Activated T-cell treated with anti-CD3 and anti-CD28 coated beads, Interleukin-2, amount 50 U/mL, for 48 hours (primary cell): ENCODE measurements around the gene ZNF785.
"Not testable (repeated sequence)": the region's sequence is repeated elsewhere in the genome, so short reads cannot be mapped to it uniquely, and the experiment has no call there.

Experiments used
- DNase-seq, 2 experiments: peaks; one replicate each; pipeline ENCODE4 v3.0.0-alpha.2; 2020

The ZNF785 gene

DNA sequence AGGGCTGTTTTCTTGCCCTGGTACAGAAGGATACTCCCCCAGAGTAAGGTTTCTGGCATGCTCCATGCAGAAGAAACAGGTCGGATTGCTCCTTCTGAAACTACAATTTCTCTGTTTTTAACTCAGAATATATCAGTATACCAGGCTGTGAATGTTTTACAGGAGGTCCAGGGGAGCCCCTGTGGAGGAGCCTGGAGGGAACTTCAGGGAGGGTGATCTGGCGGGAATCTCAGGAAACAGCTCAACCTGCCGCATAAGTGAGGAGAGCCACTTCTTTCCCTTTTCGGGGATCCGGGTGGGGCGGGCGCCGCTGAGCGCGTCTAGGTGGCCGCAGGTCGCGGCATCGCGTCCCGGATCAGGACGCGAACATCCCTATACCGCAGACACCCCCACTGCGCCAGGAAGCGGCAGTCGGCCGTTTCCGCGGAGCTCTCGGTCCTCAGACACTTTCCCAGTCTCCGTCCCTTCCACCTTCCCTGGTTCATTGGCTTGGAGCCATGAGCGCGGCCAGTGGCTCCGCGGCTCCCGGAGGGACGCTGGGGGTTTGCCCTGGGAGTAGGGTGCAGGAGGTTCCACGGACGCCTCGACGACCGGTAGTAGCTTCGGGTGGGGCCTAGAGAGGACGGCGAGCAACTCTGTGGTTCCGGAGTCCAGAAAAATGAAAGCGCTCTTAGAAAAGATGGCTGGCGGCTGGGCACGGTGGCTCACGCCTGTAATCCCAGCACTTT lies 24.2 kb downstream of the ZNF785 start:
- peak in 1 of 2 experiments; percentile 60 for DNase-seq

DNA sequence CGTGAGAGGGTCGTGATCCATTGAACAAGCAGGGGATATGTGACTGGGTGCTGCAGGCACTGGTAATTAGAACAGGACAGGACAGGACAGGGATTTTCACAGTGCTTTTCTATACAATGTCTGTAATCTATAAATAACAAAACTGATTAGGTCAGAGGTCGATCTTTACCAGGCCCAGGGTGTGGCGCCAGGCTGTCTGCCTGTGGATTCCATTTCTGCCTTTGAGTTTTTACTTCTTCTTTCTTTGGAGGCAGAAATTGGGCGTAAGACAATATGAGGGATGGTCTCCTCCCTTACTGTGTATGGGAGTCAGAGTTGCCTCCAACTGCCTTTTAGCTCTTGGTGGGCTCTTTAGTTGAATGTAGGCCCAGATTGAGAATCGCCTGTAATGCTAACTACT lies 25.8 kb downstream of the ZNF785 start:
- no peak for DNase-seq

DNA sequence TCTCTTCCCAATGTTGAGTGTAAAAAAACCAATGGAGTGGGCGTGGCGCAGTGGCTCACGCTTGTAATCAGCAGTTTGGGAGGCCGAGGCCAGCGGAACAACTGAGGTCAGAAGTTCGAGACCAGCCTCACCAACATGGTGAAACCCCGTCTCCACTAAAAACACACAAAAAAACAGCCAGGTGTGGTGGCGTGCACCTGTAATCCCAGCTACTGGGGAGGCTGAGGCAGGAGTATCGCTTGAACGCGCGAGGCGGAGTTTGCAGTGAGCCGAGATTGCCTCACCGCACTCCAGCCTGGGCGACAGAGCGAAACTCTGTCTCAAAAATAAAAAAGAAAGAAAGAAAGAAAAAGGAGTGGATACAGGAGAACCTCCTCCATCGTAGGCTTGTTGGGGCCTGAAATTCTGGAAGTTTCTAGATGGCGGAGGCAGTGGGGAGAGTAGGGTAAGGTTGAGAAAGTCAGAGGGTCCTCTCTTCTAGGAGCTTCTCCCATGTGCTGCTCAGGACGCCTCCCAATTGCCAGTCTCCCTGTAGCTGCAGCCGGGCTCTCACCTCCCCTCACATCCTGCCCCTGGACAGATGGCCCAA lies 26.6 kb downstream of the ZNF785 start:
- no peak for DNase-seq

- DNase-seq: peak; percentile 97 to 98
Measured at GRCh38 chr16:30557957-30558788, 27.3 kb downstream of the ZNF785 start, which contains the start of gene ZNF764. TSS of gene ZNF764 (minus strand) at chr16:30558374. CDS start at chr16:30558182, 192 bp downstream.

DNA sequence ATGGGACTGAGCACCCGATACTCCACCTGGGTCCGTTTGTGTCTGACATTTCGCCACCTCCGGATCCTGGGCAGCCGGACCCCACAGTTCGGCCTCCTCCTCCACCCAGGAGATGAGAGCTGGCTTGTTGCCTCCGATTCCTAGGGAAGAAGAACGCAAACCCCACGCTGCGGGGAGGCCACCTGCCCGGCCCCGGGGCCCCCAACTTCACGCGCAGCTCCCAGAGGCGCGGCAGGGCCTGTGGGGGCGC lies 27.9 kb downstream of the ZNF785 start:
- DNase-seq: no peak

DNA sequence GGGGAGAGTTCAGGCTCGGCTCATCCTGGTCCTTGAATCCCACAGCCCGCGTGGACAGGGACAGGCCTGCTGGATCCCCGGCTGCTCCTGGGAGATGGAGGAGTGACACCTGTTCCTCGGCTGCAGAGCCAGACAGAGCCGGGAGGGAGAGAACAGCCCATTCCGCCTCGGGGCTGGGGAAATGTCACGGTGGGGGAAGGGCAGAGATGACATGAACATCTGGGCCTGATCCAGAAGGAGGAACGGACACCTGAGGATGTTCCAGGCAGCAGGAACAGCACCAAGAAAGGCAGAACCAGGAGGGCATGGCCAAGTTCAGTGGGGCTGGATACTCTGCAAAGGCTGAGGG lies 29.4 kb downstream of the ZNF785 start:
- DNase-seq: no peak

GRCh38 chr16:30555315-30556124 lies 30.0 kb downstream of the ZNF785 start:
- DNase-seq: no peak

DNA sequence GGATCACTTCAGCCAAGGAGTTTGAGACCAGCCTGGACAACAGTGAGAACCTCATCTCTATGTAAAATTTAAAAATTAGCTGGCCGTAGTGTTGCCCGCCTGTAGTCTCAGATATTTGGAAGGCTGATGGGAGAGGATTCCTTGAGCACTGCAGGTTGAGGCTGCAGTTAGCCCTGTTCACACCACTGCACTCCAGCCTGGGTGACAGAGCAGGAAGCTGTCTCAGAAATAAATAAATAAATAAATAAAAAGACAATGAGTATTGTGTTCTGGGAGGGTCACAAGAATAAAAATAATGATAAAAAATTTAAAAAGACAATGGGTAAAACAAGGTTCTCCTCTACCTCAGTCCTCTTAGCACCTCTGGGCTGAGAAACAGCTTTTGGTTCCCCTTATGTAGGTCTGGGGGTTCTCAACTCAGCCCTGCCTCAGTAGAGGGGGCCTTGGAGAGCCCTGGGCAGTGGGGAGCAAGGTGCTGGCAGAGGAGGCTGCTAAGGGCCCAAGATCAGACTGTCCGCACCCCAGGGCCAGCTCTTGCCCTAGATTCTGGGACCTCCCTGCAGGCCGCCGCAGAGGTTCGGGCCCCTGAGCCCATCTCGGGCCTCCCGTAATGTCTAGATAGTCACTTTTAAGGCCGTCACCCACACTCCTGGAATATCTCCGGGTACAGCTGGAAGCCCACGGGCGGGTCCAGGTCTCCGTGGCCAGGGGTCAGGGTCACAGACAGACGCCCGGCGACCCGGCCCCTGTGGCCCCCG lies 30.8 kb downstream of the ZNF785 start:
- no peak for DNase-seq

- DNase-seq: no peak
Measured at GRCh38 chr16:30553393-30553899, 32.1 kb downstream of the ZNF785 start.

DNA sequence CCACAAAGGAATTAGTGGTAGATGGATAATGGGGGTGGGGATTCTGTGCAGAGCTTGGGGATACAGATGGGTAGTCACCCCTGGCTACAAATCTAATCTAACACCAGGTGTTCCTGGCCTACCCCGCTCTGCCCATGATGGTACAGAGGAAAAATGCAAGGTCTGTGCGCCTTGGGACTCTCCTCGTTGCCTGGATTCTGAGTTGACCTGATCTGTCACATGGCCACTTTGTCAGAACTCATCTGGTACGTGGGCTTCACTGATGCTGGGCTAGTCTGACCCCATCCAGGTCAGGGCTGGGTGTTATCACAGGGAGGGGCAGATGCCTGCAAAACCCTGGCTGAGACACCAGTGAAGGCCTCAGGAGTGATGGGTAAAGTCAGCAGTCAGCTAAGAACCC lies 32.5 kb downstream of the ZNF785 start:
- no peak for DNase-seq

GRCh38 chr16:30551781-30552180 lies 33.7 kb downstream of the ZNF785 start:
- DNase-seq: peak; percentile 72 to 75

DNA sequence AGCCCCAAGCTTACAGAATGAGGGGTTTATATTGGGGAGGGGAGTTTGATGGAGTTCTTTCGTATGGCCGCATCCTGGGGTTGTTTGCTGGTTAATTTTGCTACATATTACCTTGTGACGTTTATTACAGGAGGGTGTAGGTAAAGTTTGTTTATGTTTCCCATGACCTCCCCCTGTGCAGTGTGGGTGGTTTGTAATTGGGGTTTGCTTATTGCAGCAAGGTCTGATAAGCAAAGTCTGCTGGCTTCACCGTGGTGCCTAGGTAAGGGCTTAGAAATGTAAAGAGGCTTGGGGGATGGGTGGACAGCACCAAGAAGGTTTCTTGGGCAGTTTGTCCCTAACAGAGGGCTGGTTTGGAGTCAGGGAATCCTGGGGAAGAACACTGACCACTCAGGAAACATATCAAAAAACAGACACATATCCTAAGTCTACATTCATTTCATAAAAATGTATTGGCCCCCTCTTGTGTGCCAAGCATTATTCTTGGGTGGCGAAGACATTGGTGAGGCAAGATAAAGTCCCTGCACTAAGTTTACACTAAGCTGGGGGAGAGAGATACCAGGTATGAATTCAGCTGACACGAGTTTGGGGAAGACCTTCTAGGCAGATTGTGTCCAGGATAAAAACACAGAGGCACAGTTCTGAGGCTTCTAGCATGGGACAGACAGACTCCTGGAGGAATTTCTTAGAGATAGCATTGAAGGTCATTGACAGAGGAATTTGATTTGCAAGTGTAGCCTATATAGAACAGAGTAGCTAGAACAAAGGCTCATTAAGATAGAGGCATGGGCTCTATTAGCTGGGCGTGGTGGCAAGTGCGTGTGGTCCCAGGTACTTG lies 36.9 kb downstream of the ZNF785 start:
- no peak for DNase-seq

DNA sequence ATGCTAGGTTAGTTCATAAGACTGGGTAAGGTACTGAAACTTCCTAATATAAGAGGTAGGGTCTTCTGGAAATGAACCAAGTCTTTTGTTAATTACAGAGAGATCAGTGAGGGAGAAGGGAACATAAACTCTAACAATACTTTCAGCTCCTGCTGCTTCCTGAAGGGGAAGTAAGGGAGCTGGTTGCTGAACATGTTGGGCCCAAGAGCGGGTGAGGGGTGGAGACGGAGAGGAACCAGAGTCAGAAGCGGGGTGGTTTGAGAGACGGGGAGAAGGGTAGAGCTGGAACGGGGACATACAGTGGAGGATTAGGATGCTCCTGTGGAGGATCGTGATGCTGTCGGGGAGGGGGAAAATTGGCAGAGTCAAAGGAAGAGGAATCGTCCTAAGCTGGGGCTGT lies 39.4 kb downstream of the ZNF785 start:
- no peak for DNase-seq

DNA sequence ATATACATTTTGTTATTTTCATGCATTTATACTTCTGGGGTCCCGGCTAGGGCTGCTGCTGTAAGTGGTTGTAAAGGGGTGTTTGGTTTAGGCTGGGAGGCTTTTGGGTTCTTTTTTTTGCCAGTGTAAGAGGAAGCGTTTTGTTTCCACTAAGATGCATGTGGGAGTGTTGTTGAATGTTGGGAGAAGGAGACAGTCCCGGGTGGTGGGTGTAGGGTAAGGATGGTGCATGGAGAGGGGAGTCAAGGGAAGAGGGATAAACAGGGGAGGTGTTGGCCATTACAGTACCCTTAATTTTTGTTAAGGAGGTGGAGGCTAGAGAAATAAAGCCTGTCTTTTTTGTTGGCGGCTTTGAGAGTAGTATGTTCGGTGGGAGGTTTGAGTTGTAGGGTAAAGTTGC lies 42.4 kb downstream of the ZNF785 start:
- no peak for DNase-seq

DNA sequence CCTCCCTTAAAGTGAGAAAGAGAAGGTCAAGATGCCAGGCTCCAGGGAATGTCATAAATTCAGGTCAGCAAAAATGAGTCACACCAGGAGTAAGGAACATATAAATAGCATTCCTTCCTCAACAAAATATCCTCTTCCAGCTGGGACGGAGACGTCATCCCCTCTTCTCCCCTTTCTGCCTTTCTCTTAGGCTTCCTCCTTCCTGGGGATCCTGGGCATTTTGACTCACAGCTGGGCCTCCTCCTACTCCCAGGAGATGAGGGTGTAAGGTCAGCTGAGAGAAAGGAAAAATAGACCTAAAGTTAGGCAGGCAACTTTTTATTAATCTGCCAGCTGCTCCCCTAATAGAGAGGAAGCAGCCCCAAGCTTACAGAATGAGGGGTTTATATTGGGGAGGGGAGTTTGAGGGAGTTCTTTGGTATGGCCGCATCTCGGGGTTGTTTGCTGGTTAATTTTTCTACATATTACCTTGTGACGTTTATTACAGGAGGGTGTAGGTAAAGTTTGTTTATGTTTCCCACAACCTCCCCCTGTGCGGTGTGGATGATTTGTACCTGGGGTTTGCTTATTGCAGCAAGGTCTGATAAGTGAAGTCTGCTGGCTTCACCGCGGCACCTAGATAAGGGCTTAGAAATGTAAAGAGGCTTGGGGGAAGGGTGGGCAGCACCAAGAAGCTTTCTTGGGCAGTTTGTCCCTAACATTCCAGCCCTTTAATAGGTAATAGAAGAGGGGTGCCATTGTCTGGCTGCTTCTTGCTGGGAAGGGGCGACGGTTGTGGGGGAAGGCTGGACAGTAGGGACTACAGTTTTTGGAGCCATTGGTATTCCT lies 43.8 kb downstream of the ZNF785 start:
- DNase-seq: no peak

GRCh38 chr16:30540916-30541464 lies 44.5 kb downstream of the ZNF785 start:
- DNase-seq: not testable (repeated sequence)

DNA sequence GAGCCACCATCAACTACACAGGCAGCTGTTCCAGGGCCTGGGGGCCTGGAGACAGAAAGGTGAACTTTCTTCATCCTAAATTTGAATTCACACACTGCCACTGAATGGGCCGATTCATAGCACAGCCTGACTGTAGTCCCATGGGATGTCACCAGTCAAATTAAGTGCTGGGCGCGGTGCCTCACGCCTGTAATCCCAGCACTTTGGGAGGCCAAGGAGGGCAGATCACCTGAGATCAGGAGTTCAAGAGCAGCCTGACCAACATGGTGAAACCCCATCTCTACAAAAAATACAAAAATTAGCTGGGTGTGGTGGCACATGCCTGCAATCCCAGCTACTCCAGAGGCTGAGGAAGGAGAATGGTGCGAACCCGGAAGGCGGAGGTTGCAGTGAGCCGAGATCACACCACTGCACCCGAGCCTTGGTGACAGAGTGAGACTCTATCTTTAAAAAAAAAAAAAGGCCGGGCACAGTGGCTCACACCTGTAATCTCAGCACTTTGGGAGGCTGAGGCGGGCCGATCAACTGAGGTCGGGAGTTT lies 45.4 kb downstream of the ZNF785 start:
- DNase-seq: not testable (repeated sequence)

DNA sequence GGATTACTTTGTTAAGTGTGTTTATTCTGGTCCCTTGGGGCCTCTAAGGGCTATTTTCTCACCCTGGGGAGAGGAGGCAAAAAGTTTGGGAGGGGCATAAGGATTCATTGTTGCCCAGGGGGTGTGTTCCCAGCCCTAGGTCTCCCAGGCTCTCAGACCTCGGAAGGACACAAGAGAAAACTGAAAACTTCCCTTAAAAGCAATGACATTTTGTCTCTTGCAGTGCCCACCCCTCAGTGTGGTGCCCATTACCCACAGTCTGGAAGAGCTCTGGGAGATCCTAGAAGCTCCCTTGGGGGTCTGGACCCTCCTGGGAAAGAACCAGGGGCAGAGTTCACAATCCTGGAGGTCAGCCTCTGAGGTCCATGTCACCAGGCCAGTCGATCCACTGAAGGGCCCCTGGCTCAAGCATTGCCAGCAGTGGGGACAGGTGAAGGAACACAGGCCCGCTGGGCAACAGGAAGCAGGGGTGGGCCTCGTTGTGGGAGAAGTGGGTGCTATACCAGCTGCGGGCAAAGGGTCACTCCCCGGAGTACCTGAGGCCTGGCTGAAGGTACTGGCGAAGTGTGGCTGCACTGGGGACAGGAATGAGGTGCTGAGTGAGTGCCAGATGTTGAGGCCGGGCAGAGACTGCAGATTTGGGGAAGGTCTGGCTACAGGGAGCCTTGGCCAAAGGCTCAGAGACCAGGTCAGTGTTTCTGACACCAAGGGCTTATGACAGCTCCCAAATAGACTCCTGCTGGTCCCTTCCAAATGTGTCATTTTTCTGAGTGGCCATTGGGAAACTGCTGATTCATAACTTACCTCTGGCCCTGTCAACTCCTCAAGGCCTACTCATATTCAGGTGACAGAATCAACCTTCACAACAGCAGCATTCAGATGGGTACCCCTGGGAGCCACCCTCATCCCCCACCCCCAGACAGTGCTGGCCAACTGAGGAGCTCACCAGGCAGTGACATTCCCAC lies 46.2 kb downstream of the ZNF785 start:
- DNase-seq: no peak
